GM18520 (cell line): Measurements from ENCODE around the gene TMPRSS6.

Source experiments
- ATAC-seq: cut with Tn5 transposase; IDR thresholded peaks from one replicate; pipeline ENCODE4 v1.9.1; 2021; ENCODE audit not compliant: unreplicated experiment

TMPRSS6 gene

DNA sequence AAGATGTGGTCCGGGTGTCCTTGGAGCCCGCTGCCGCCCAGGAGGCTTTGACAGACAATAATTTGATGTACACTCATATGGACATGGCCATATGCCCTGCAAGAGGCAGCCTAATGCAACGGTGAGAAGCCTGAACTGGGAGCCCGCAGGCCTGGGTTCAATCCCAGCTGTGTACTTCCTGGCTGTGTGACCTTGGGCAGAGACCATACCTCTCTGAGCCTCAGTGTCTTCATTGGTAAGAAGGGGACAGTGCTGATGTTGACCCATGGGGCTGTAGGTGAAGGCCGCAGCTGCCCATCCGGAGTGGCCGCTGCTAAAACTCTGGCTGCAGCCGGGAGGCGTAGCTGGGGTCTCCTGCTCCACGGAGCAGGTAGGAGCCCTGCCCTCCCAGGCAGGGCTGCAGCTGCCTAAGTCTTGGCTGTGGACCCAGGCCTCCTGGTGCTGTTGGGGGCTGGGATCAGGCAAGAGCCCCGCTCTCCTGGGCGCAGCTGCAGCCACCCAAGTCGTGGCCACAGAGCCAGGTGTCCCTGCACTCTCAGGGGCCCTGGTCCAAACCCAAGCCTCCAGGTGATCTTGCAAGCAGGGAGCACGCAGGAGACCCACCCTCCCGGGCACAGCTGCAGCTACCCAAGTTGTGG lies 31.3 kb upstream of the TMPRSS6 start:
- no peak for ATAC-seq

DNA sequence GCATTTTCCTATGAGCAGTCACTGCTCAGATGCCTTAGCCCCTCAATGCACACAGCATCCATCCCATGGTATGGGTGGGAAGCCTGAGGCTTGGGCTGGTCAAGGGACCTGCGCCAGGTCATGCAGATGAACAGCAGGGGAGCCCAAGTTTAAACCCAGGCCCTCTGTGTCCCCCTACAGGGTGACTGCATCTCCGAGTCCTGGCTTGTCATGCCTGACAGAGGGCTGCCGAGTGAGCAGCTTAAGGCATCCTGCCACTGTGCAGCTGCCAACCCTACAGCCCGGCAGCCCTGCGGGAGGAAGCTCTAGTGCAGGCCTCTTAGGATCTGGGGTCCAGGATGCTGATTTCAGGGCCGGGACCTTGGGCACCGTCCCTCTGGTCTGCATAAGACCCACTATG lies 30.2 kb upstream of the TMPRSS6 start:
- ATAC-seq: no peak

DNA sequence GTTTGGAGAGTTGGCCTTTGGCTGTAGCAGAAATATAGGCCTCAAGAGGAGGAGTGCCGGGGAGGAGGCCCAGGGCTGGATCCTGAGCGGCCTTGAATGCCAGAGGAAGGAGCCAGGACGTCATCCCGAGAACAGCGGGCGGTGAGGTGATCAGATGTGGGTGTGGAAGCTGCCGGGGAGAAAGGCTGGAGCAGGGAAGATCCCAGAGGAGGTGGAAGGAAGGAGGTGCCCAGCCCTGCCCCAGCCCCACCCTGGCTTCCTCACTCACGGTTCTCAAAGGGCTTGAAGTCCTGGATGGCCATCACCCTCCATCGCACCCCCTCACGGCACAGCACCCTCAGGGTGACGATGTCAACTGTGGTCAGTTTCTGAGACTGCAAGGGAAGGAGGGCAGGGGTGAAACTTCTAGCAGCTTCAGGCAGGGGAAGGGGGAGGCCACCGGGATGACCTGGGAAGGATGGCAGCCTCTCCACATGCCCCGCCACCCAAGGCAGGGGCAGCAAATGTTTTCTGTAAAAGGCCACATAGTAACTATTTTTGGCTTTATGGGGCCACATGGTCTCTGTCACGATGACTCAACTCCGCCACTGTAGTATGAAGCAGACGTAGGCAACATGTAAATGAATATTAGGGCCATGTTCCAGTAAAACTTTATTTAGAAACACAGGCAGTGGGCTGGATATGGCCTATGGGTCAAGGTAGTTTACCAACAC lies 29.5 kb upstream of the TMPRSS6 start:
- no peak for ATAC-seq

DNA sequence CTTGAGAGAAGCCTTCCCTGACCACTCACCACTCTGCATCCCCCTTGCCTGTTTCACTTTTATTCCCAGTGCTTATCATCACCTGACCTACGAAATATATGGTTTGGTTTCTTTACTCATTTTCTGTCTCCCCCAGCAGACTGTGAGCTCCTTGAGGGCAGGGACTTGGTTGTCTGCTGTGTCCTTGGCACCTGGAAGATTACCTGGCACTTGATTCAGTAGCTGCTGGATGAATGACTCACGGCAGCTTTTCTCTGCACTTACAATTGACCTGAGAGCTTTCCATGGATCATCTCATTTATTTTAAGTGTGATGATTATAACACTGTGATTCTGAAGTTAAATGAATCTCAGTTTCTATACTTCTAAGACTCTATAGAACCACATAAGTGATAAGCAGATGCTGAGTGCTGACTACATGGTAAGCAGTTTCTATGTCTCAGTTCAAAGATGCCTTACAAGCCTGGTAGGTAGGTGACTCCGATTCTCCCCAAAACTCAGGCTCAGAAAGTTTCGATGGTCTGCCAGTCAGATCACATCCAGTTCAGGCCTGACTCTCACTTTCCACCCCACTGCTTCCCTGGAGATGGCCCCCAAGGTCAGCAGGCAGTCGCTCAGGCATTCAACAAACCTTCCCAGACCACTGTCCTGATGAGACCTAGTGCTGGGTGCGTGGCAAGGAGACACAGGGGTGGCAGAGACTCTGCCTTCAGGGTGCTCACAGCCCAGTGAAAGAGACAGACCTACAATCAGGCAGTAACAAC lies 28.6 kb upstream of the TMPRSS6 start:
- no peak for ATAC-seq

DNA sequence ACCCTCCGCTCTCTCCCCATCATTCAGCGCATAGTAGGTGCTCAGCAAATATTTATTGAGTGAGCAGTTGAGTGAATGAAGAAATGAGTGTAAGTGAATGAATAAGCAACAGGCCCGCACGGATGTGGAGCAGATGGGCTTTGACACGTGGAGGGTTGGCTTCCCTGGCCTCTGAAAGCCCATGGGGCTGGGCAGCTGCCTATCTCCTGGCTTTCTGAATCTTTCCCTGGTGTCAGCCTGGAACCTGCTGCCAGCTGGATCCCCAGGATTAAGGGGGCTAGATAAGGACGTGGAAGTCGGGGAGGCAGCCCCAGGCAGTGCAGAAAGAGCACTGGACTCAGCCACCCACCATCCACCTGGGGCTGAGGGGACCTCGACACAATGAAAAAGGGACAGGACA lies 27.6 kb upstream of the TMPRSS6 start:
- no peak for ATAC-seq

DNA sequence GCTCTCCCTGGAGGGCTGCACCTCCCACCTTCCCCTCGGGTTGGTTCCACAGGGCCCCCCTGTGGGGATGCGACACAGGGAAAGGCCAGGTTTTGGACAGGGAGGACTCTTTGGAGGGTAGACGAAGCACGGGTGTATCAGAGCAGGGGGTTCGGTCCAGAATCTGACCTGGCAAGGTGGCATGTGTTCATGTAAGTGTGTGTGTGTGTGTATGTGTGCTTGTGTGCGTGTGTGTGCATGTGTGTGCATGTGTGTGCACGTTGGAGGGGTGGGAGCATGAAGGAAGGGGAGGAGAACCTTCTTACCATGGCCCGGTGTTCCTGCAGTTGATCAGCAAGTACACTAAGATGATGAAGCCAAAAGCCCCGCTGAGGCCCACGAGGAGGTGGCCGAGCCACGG lies 25.5 kb upstream of the TMPRSS6 start:
- ATAC-seq: no peak

DNA sequence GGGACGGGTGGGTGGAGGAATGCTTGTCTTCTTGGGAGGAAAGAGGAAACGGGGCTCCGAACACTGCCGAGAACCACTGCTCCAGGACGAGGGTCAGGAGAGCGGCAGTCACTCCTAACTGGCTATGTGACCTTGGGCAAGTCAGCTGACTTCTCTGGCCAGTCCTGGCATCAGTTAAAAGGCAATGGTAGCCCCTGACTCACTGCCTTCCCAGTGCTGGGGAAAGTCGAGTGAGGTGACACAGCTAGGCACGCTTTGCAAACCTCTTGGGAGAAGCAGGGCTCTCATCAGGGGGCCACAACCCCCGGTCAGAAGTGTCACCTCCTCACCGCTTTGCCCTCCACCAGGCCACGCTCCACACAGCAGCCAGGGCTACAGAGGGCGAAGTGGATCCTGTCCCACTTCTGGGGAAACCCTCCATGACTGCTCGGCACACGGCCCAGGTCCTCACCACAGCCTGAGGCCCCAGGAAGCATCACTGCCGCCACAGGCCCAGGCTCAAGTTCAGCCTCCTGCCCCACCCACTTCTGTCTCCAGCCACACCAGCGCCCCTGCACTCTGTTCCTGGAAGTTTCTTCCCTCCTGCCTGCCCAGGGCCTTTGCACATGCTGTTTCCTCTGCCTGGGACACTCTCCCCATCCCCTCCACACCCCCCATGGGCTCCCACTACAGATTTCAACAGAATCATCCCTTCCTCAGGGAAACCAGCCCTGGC lies 23.9 kb upstream of the TMPRSS6 start:
- ATAC-seq: no peak

DNA sequence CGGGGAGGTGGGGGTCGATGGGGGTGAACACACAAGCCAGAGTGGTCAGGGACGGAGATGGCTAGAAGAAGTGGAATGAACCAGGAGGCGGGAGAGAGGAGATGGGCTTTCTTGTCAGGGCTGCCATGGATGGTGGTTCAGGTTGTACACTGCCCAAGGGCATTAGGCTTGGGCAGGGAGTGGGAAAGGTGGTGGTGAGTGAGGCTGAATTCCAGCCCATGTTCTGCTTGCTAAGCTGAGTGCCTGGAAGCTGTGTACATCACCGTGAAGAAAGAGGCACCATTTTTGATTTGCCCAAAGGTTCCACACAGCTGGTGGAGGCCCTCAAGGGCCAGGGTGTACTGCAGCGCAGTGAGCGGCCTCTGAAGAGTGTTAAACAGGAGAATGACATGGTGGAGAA lies 23.3 kb upstream of the TMPRSS6 start:
- ATAC-seq: no peak

DNA sequence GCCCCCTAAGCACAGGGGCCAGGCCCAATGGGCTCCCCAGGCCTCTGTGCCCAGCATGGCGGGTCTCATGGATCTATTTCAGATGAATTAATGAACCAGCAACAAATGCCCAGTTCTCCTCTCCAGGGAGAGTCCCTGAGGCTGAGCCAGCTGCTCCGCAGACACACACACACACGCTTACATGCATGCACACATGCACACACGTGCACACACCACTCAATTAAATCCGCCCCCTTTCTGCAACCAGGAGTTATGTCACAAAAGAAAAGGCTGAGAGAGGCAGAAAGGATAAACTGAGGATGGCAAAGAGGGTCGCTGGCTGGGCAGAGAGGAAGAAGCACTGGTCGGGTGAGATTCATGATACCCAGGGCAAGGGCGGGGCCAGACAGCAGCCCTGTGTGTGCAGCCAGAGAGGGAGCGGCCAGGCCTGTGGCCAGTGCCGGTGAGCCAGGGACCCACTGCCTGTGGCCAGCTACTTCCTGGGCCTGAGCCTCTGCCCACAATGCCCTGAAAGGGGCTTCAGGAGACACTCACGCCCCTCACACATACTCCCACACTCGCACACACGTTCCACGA lies 20.4 kb upstream of the TMPRSS6 start:
- ATAC-seq: no peak

DNA sequence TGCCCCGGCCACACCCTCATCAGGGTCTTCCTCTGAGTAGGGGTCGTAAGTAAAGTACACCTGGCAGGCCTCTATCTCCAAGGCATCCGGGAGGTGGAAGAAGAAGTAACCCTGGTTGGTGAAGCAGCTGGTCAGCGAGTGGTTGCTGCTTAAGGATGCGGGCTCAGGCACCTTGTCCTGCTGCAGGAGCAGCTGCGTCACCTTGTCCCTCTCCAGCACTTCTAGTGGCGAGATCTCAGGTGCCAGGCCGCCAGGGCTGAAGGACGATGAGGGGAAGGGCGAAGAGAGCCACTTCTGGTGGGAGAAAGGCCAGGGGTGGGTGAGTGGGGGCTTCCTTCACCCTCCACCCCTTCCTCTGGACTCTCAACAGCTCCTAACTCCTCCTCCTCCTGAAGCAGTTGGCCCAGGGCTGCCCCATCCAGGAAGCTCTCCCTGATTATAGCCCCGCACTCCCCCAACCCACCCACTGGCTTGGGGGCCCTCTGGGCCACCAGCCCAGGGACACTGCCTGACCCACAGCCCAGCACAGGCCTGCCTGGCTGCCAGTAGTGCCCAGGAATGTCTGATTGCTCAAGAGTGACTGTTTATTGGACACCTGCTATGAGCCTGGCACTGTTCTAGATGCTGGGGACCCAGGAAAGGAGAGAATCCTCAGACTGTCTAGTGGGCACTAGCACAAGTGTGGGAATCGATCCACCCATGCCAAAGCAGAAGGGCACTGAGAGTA lies 19.2 kb upstream of the TMPRSS6 start:
- ATAC-seq: no peak

DNA sequence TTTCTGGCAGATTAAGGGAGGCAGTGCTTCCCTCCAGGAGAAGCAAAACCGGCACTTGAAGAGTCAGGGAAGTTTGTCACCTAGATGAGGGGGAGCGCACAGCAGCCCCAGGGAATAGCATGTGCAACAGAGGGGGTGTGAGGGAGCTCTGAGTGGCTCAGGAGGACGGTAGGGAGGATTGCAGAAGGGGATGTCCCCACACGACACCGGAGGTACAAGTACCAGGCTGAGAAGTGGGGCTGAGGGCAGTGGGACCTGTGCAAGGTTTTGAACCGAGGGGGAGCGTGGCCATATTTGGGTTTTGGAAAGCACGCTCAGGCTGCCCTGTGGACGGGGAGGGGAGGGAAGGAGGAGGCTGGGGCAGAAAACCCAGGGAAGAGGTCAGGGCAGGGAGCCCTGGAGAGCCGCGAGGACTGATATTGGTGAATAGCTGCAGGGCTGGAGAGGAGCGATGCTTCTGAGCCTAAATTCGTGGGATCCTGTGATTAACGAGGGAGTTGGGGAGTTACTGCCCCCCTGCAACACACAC lies 17.9 kb upstream of the TMPRSS6 start:
- ATAC-seq: no peak

DNA sequence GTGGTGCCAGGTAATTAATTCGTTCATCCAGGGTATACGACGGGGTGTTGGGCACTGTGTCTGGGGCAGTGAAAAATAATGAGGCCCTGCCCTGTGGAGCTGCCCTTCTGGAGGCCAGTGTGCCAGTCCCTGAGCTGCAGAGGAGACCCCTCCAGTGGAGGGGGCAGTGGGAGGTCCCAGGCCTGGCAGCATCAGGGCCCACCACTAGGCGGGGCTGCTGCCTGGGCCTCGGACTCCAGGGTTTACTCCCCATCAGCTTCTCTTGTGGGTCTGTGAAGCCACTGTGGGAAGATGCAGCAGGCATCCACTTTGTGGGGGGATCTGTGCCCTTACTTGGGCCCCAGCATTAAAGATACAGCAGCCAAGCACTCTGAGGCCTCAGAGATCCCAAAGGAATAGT lies 17.4 kb upstream of the TMPRSS6 start:
- ATAC-seq: no peak

DNA sequence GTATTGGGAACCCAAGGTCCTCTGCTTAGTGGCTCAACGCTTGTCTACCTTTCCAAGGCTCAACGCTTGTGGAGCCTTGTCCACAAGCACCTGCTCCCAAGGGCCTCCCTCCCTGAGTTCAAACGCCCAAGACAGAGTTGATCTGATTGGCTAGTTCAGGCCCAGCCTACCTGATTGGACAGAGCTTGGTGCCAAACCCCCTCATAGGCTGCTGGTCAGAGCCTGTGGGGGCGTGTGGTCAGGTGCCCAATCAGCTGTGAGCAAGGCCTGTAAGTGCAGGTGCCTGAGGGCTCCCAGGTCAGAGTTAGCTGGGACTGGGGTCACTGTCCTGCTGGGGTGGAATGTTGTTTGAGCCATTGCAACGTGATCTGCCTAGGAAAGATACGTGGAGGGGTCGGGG lies 16.9 kb upstream of the TMPRSS6 start:
- ATAC-seq: no peak

DNA sequence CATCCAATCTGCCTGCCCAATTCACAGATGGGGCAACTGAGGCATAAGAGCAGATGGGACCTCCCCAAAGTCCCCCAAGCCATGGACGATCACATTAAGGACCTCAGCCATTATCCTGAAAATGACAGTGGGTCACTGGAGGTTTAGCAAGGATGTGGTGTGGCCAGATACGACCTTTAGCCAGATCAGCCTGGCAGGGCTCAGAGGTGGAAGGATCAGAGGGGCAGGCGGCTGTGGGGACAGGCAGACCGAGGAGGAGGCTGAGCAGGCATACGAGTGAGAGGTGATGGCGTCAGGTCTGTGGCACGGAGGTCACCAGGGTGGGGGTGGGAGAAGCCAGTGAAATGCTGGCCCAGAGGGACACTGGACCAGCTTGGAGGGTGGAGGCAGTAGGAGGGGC lies 14.1 kb upstream of the TMPRSS6 start:
- no peak for ATAC-seq

DNA sequence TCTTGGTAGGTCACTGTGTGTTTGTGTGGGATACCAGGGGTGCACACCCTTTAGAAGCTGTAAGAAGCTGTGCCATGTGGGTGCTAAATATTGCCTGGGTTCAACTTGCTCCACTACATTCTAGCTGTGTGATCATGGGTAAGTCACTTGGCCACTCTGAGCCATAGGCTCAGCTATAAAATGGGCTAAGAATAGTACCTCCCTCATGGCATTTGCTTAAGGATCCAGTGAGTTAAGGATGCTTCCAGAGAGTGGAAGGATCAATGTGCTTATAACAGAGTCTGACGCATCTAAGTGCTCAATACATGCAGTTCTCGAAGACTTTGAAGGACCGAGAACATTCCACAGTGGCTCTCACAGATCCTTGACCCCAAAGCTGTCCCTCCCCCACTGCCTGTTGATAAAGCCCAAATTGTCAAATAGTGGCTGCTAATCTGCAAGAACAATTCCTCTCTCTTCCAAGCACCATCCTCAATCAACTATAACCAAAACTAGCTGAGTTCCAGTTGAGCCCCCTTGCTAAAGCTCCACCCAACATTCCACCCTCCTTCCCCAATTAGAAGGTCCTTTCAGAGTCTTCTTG lies 13.2 kb upstream of the TMPRSS6 start:
- no peak for ATAC-seq

DNA sequence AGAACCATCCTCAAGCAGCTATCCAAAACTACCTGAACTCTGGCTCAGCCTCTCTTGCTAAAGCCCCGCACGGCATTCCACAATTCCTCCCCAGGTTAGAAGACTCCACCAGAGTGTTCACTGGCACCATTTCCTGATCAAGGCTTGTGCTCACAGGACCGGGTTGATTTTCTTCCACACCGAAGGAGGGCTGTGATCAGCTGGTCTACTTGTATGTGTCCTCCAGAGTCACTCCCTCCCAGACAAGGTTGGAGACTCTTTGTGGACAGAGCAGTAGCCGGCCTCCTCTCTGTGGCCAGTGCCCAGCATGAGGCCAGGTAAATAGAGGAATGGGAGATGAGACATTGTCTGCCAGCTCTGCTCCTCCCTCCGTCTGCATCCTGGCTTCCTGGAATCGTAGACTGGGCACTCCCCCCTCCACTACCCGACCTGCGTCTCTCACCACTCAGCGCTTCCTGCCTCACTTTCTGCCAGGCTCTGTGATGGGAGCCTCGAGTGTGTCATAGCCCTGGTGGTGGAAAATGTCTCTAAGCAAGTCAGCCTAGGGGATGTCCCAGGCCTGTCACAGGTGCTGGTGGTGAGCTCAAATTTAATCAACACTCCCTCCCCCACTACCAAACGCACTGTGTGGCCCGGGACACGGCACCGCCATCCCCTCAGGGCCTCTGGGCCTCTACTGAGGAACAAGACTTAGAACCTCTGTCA lies 12.5 kb upstream of the TMPRSS6 start:
- ATAC-seq: peak; percentile 85

DNA sequence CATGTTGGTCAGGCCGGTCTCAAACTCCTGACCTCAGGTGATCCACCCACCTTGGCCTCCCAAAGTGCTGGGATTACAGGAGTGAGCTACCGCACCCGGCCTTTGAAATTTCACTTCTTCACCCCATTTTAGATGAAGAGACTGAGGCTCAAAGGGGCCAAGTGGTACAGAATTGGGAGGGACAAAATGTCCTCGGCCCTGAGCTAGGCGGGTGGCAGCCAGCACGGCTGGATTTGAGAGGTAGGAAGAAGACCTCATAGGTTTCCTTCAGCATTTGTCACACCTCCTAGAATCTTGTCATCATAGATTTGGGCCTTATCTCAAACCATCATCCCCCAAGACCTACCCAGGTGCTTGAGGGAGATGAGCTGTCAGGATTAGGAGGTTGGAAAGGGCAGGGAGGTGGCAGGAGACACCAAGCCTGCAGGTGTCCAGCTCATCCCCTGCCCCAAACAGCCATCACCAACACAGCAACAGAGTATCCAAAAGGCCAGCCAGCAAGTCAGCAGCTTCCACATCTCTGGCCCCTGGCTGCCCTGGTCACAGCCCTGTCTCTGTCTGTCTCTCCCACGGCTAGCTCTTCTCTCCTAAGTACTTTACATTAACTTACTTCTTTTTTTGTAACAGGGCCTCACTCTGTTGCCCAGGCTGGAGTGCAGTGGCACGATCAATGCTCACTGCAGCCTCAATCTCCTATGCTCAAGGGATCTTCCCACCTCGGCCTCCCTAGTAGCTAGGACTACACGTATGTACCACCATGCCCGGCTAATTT lies 11.2 kb upstream of the TMPRSS6 start:
- no peak for ATAC-seq

DNA sequence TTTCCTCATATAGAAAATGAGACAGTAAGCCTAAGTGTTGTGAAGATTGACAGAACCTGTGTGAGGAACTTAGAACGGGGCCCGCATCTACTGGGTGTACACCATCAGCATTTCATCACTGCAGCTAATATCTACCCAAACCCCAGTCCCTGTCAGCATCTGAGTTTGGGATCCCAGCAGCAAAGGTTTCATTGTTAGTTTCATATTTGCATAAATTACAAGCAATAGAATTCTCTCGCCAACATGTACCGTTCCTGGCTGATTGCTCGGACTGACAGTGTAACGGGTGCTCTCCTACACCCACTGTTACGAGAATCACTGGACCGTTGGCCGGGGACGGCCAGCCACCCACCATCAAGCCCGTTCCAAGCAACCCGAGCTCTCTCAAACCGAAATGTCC lies 10.4 kb upstream of the TMPRSS6 start:
- ATAC-seq: no peak

DNA sequence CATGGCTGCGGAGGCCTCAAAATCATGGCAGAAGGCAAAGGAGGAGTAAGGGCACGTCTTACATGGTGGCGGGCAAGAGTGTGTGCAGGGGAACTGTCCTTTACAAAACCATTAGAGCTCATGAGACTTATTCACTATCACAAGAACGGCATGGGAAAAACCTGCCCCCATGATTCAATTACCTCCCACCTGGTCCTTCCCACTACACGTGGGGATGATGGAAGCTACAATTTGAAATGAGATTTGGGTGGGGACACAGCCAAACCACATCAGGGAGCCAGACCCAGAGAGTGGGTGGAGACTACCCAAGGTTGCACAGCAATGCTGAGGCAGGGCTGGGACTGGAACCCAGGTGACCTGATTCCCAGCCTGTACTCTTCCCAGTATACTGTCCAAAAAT lies 8.6 kb upstream of the TMPRSS6 start:
- no peak for ATAC-seq
